Trophoblast cell (in vitro differentiated cells and primary cell): Measurements from ENCODE around the gene CLEC4G.

Source experiments
- DNase-seq, 2 donors: peaks; one replicate each; pipeline ENCODE4 v3.0.0-alpha.2; 2016
- H2AFZ ChIP-seq: 2 replicates; pipeline ENCODE4 v1.6.1; 2013; ENCODE audit warnings: low read length, moderate library complexity, mild to moderate bottlenecking; ENCODE audit not compliant: insufficient read depth, poor library complexity
- H2AK5ac ChIP-seq: 2 replicates; pipeline ENCODE4 v1.6.1; 2013; ENCODE audit warnings: mild to moderate bottlenecking, low read length
- H2BK120ac ChIP-seq: 2 replicates; pipeline ENCODE4 v1.6.1; 2013; ENCODE audit warnings: low read length, mild to moderate bottlenecking, moderate library complexity; ENCODE audit not compliant: insufficient read depth, poor library complexity
- H2BK12ac ChIP-seq: 2 replicates; pipeline ENCODE4 v1.6.1; 2013; ENCODE audit warnings: mild to moderate bottlenecking, low read length, moderate library complexity
- H2BK5ac ChIP-seq: 2 replicates; pipeline ENCODE4 v1.6.1; 2013; ENCODE audit warnings: low read length, low read depth, moderate library complexity, mild to moderate bottlenecking; ENCODE audit not compliant: poor library complexity
- H3K14ac ChIP-seq: 2 replicates; pipeline ENCODE4 v1.6.1; 2013; ENCODE audit warnings: mild to moderate bottlenecking, low read length
- H3K18ac ChIP-seq: 2 replicates; pipeline ENCODE4 v1.6.1; 2013; ENCODE audit warnings: mild to moderate bottlenecking, low read length
- H3K23ac ChIP-seq: 2 replicates; pipeline ENCODE4 v1.6.1; 2013; ENCODE audit warnings: low read length
- H3K27ac ChIP-seq: 2 replicates; pipeline ENCODE4 v1.5.1; 2013; ENCODE audit warnings: low read depth, mild to moderate bottlenecking, inconsistent platforms, low read length, moderate library complexity
- H3K27me3 ChIP-seq: 2 replicates; pipeline ENCODE4 v1.6.1; 2013; ENCODE audit warnings: inconsistent platforms, mild to moderate bottlenecking, low read length, moderate library complexity; ENCODE audit not compliant: insufficient read depth
- H3K36me3 ChIP-seq, 2 experiments: 1 replicate in 1 of 2; 2 replicates in 1 of 2; pipeline ENCODE4 v1.6.1; 2013; ENCODE audit warnings: low read length in 2 of 2, mild to moderate bottlenecking in 2 of 2, moderate library complexity in 1 of 2; ENCODE audit not compliant: insufficient read depth in 2 of 2, control insufficient read depth in 1 of 2
- H3K4ac ChIP-seq: 2 replicates; pipeline ENCODE4 v1.6.1; 2013; ENCODE audit warnings: low read depth, mild to moderate bottlenecking, low read length, moderate library complexity
- H3K4me1 ChIP-seq, 2 experiments: 1 replicate in 1 of 2; 2 replicates in 1 of 2; pipeline ENCODE4 v1.6.1; 2013; ENCODE audit warnings: low read length in 2 of 2, mild to moderate bottlenecking in 2 of 2, moderate library complexity in 1 of 2; ENCODE audit not compliant: insufficient read depth in 2 of 2, control insufficient read depth in 1 of 2
- H3K4me2 ChIP-seq: 2 replicates; pipeline ENCODE4 v1.6.1; 2013; ENCODE audit warnings: inconsistent platforms, mild to moderate bottlenecking, low read length, moderate library complexity
- H3K4me3 ChIP-seq: 2 replicates; pipeline ENCODE4 v1.5.1; 2013; ENCODE audit warnings: mild to moderate bottlenecking, low read depth, low read length, inconsistent platforms
- H3K79me1 ChIP-seq: one replicate; pipeline ENCODE4 v1.6.1; 2013; ENCODE audit warnings: low read length
- H3K79me2 ChIP-seq: 2 replicates; pipeline ENCODE4 v1.6.1; 2013; ENCODE audit warnings: low read length, mild to moderate bottlenecking; ENCODE audit not compliant: control insufficient read depth, insufficient read depth, poor library complexity
- H3K9ac ChIP-seq: 2 replicates; pipeline ENCODE4 v1.6.1; 2013; ENCODE audit warnings: mild to moderate bottlenecking, low read length
- H3K9me3 ChIP-seq: 2 replicates; pipeline ENCODE4 v1.6.1; 2013; ENCODE audit warnings: low read depth, mild to moderate bottlenecking, control low read depth, inconsistent platforms, low read length; ENCODE audit not compliant: insufficient read depth
- H4K12ac ChIP-seq: 2 replicates; pipeline ENCODE4 v1.6.1; 2013; ENCODE audit warnings: low read depth, mild to moderate bottlenecking, low read length, moderate library complexity
- H4K8ac ChIP-seq: 2 replicates; pipeline ENCODE4 v1.6.1; 2013; ENCODE audit warnings: low read depth, mild to moderate bottlenecking, low read length, moderate library complexity
- H4K91ac ChIP-seq: one replicate; pipeline ENCODE4 v1.6.1; 2013; ENCODE audit warnings: low read depth, mild to moderate bottlenecking, low read length, moderate library complexity
- WGBS: extraction: QIAGEN DNeasy Blood & Tissue Kit; methylation state at CpG from one replicate; pipeline ENCODE4 v1.1.7; 2013; ENCODE audit warnings: missing lambda C conversion rate; ENCODE audit not compliant: insufficient read length, insufficient coverage; ENCODE audit errors: extremely low coverage; 5-methylcytosine and 5-hydroxymethylcytosine counted together

The CLEC4G gene

DNA sequence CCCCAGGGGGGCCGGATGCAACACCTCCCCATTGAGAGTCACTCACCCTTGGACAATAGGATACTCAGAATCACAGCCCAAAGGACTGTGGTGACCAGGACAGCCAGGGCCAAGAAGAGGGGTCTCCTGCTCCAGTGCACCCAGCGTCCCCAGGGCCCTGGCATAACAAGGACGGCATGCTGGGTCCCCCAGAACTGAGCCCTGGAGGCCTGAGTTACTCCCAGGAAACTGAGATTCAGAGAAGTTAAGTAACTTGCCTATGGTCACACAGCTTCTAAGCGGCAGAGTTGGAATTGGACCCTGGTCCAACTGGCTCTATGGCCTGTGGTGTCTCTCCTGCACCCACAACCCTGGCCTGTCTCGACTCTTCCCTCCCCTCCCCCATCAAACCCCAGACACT, 295 bp downstream of the CLEC4G start:
- Histone ChIP-seq H4K91ac (no peak overlapping the region), H3K4ac (no peak overlapping the region), H4K8ac (no peak overlapping the region), H2BK5ac (no peak overlapping the region), H2AFZ (no peak overlapping the region), H3K79me2 (no peaks in the 10 kb centered on the region), H2BK12ac (no peak overlapping the region), H3K4me1 (no peaks in the 10 kb centered on the region), H3K4me3 (no peak overlapping the region), H2BK120ac (no peak overlapping the region), H3K79me1 (no peaks in the 10 kb centered on the region), H3K23ac (no peak overlapping the region), H3K27ac (no peak overlapping the region), H3K9ac (no peak overlapping the region), H3K18ac (no peak overlapping the region), H3K27me3 (peaks cover 39% of the 10 kb centered on the region), H3K14ac (no peak overlapping the region), H4K12ac (no peak overlapping the region), H3K4me2 (no peak overlapping the region), H3K9me3 (peaks cover 8% of the 10 kb centered on the region), H2AK5ac (no peak overlapping the region), H3K36me3 (no peaks in the 10 kb centered on the region)
- WGBS: no CpG with 5 or more reads among the region's 5 CpGs
- DNase-seq: no peak

DNA sequence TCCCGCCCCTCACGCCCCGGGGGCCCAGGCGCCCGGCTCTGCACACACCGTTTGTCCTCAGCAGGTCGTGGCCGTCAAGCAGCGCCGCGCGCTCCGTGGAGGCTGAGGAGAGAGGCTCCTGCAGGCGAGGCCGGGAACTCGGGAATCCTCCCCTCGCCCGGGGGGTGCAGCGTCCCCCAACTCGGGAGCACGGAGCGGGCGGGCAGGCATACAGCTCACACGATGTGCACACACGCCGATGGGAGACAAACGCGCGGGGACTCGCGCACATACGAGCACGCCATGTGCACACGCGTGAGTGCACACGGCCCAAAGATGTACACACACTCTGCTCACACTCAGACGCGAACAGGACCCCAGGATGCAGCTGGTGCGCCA, 703 bp downstream of the CLEC4G start:
- no peak overlapping the region for H4K8ac ChIP-seq
- H2BK120ac ChIP-seq: no peak overlapping the region
- WGBS: no CpG with 5 or more reads among the region's 39 CpGs
- no peaks in the 10 kb centered on the region for H3K79me2 ChIP-seq
- no peak overlapping the region for H4K12ac ChIP-seq
- no peak overlapping the region for H3K23ac ChIP-seq
- peaks cover 8% of the 10 kb centered on the region for H3K9me3 ChIP-seq
- H3K4me1 ChIP-seq: no peaks in the 10 kb centered on the region
- no peak overlapping the region for H2BK5ac ChIP-seq
- no peak overlapping the region for H3K27ac ChIP-seq
- no peak for DNase-seq
- no peak overlapping the region for H3K18ac ChIP-seq
- H3K79me1 ChIP-seq: no peaks in the 10 kb centered on the region
- no peak overlapping the region for H3K4me2 ChIP-seq
- H3K27me3 ChIP-seq: peaks cover 39% of the 10 kb centered on the region
- no peak overlapping the region for H4K91ac ChIP-seq
- H2BK12ac ChIP-seq: no peak overlapping the region
- H2AK5ac ChIP-seq: no peak overlapping the region
- no peak overlapping the region for H3K4ac ChIP-seq
- H3K9ac ChIP-seq: no peak overlapping the region
- H3K36me3 ChIP-seq: no peaks in the 10 kb centered on the region
- no peak overlapping the region for H2AFZ ChIP-seq
- H3K14ac ChIP-seq: no peak overlapping the region
- H3K4me3 ChIP-seq: no peak overlapping the region

DNA sequence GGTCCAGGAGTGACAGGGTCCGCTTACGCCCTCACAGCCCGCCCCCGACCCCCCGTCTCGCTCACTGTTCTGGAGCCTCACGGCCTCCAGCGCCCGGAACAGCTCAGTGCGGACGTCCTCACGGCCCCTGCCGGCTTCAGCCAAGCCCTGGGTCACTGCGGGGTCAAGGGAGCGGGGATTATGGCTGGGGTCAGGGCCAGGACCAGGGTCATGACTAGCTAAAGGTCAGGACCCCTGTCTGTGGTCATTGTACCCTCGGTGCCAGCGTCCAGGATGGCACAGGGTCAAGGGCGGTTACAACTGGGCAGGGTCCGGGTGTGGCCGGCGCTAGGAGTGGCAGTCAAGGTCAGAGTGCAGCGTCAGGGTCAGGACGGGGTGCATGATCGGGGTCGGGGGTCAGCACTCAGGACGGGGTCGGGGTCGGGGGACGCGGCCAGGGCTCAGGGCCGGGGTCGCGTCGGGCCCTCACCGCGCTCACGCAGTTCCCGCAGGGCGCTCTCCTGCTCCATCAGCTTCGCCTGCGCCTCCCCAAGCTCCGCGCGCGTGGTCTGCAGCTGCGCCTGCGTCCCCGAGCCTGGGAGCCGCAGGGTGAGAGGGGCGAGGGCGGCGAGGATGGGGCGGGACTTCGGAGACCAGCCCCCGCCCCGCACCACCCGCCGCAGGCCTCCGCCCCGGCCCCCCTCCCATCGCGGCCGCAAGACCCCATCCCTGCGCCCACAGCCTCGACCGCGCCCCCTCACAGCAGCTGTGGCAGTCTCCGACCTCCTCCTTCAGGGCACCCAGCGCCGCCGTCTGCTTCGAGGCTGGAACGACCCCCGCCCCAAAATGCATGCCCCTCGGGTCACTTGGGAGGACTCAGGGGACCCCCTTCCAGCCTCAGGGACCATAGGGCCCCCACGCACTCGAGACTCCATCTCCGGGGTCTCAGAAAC, 1.4 kb downstream of the CLEC4G start:
- Histone ChIP-seq H2AK5ac (no peak overlapping the region), H3K4me2 (no peak overlapping the region), H3K79me1 (no peaks in the 10 kb centered on the region), H3K36me3 (no peaks in the 10 kb centered on the region), H4K8ac (no peak overlapping the region), H3K79me2 (no peaks in the 10 kb centered on the region), H2BK120ac (no peak overlapping the region), H3K27ac (no peak overlapping the region), H3K9ac (no peak overlapping the region), H3K4me1 (no peaks in the 10 kb centered on the region), H4K91ac (no peak overlapping the region), H2BK12ac (no peak overlapping the region), H2BK5ac (no peak overlapping the region), H3K23ac (no peak overlapping the region), H3K9me3 (peaks cover 8% of the 10 kb centered on the region), H3K18ac (no peak overlapping the region), H3K27me3 (peaks cover 39% of the 10 kb centered on the region), H3K4ac (no peak overlapping the region), H3K4me3 (peak overlapping the region; percentile 10), H4K12ac (no peak overlapping the region), H2AFZ (no peak overlapping the region), H3K14ac (no peak overlapping the region)
- WGBS: no CpG with 5 or more reads among the region's 78 CpGs
- DNase-seq: no peak

GRCh38 chr19:7729831-7730285, 2.1 kb downstream of the CLEC4G start:
- H3K27me3 ChIP-seq: peaks cover 39% of the 10 kb centered on the region
- H4K12ac ChIP-seq: no peak overlapping the region
- no CpG with 5 or more reads among the region's 34 CpGs for WGBS

More at GRCh38 chr19:7729831-7730285, 2.1 kb downstream of the CLEC4G start:
- H2AFZ ChIP-seq: no peak overlapping the region
- no peak overlapping the region for H2BK5ac ChIP-seq
- H4K91ac ChIP-seq: no peak overlapping the region
- H2BK120ac ChIP-seq: no peak overlapping the region
- H3K14ac ChIP-seq: no peak overlapping the region
- H3K4me3 ChIP-seq: peak overlapping the region; percentile 10
- H2BK12ac ChIP-seq: no peak overlapping the region
- no peak overlapping the region for H3K18ac ChIP-seq
- no peak overlapping the region for H4K8ac ChIP-seq
- H3K36me3 ChIP-seq: no peaks in the 10 kb centered on the region
- no peak overlapping the region for H3K23ac ChIP-seq
- no peak overlapping the region for H2AK5ac ChIP-seq
- no peak overlapping the region for H3K27ac ChIP-seq
- no peak for DNase-seq
- H3K79me2 ChIP-seq: no peaks in the 10 kb centered on the region
- no peaks in the 10 kb centered on the region for H3K4me1 ChIP-seq
- peaks cover 8% of the 10 kb centered on the region for H3K9me3 ChIP-seq
- H3K4ac ChIP-seq: no peak overlapping the region
- H3K79me1 ChIP-seq: no peaks in the 10 kb centered on the region
- no peak overlapping the region for H3K4me2 ChIP-seq
- H3K9ac ChIP-seq: no peak overlapping the region
